PC-9 (cell line): ENCODE measurements around the gene CAPN3. TPM values are rescaled to one million over a fixed set of nuclear protein-coding genes. Genes with fewer than 3 reads are reported as not detected.

Experiments
- BruUV-seq: library from RNA; stranded (reverse); fragments of 400-500 nt; replicated peaks from 2 replicates; lab custom pipeline; 2021; lab: Mats Ljungman, UMichigan
- CTCF ChIA-PET: fragments of 300-600 bp; sonication (Branson Sonifier 250); formaldehyde crosslinking; loops from one replicate; lab custom pipeline; 2022; ENCODE audit warnings: antibody characterized with exemption; lab: Charles Lee
- POLR2A ChIA-PET: fragments of 300-600 bp; sonication (Branson Sonifier 250); formaldehyde crosslinking; loops from one replicate; lab custom pipeline; 2022; ENCODE audit warnings: antibody characterized with exemption; ENCODE audit not compliant: unreplicated experiment; lab: Charles Lee
- DNase-seq, 2 experiments: peaks; one replicate each; pipeline versions ENCODE4 v3.0.0 to v3.0.0-alpha.2; 2015 to 2022; ENCODE audit warnings: mixed read lengths in 1 of 2
- H2AFZ ChIP-seq: fragments of 200-600 bp; sonication (generic); 2 replicates; pipeline ENCODE4 v1.8.1; 2017; ENCODE audit warnings: antibody characterized with exemption
- H3F3A ChIP-seq: fragments of 200-600 bp; sonication (generic); 2 replicates; pipeline ENCODE4 v1.8.1; 2017; ENCODE audit warnings: antibody characterized with exemption, mild to moderate bottlenecking, low read depth; ENCODE audit not compliant: insufficient read depth
- H3K27ac ChIP-seq: fragments of 200-600 bp; sonication (generic); 2 replicates; pipeline ENCODE4 v1.6.1; 2016; ENCODE audit warnings: mixed run types
- H3K27me3 ChIP-seq: fragments of 200-600 bp; sonication (generic); 2 replicates; pipeline ENCODE4 v1.6.1; 2016; ENCODE audit warnings: low read depth, mixed run types; ENCODE audit not compliant: insufficient read depth
- H3K36me3 ChIP-seq: fragments of 200-600 bp; sonication (generic); 2 replicates; pipeline ENCODE4 v1.6.1; 2016; ENCODE audit warnings: low read depth, mixed run types
- H3K4me1 ChIP-seq: fragments of 200-600 bp; sonication (generic); replicated peaks from 2 replicates; pipeline ENCODE4 v1.6.1; 2016; ENCODE audit warnings: mixed run types; ENCODE audit not compliant: insufficient read depth
- H3K4me2 ChIP-seq: fragments of 200-600 bp; sonication (generic); 2 replicates; pipeline ENCODE4 v1.6.1; 2017; ENCODE audit warnings: mixed run types
- H3K4me3 ChIP-seq: fragments of 200-600 bp; sonication (generic); 2 replicates; pipeline ENCODE4 v1.6.1; 2016; ENCODE audit warnings: mixed run types
- H3K79me2 ChIP-seq: fragments of 200-600 bp; sonication (generic); 2 replicates; pipeline ENCODE4 v1.6.1; 2017; ENCODE audit warnings: low read depth, mixed run types
- H3K9me2 ChIP-seq: fragments of 200-600 bp; sonication (generic); 2 replicates; pipeline ENCODE4 v1.8.1; 2017; ENCODE audit warnings: mild to moderate bottlenecking; ENCODE audit not compliant: insufficient read depth
- H3K9me3 ChIP-seq: fragments of 200-600 bp; sonication (generic); 2 replicates; pipeline ENCODE4 v1.8.1; 2016; ENCODE audit warnings: low read depth; ENCODE audit not compliant: insufficient read depth
- H4K20me1 ChIP-seq: fragments of 200-600 bp; sonication (generic); 2 replicates; pipeline ENCODE4 v1.8.1; 2017; ENCODE audit not compliant: insufficient read depth
- EZH2 ChIP-seq: fragments of 200-600 bp; sonication (generic); IDR thresholded peaks from 2 replicates; pipeline ENCODE4 v1.8.0; 2017; ENCODE audit warnings: antibody characterized with exemption, low read depth
- intact Hi-C: fragments of 100-400 bp; cut with micrococcal nuclease; formaldehyde crosslinking; loops from one replicate; pipeline ENCODE4 v1.10.0; 2022; ENCODE audit not compliant: unreplicated experiment
- total RNA-seq: library from RNA; stranded (reverse); gene quantifications from 2 replicates; pipeline ENCODE4 v1.2.3, GENCODE V29; 2021
- TF ChIP-seq, protein P1 (sequence below): fragments of 200-600 bp; sonication (generic); conservative IDR thresholded peaks from 2 replicates; pipeline ENCODE4 v1.6.1; 2017; ENCODE audit warnings: mixed run types, antibody characterized with exemption, mild to moderate bottlenecking, moderate library complexity

The CAPN3 gene
- total RNA-seq, 1 experiment from 2014 or later = 0.50 TPM

- BruUV-seq = no TSS peak
- Histone ChIP-seq H3F3A (no peaks in the 10 kb centered on the region), H2AFZ (no peak overlapping the region), H3K27me3 (no peaks in the 10 kb centered on the region), H3K4me2 (no peak overlapping the region), H3K79me2 (no peaks in the 10 kb centered on the region), H3K9me3 (no peaks in the 10 kb centered on the region), H3K4me1 (no peaks in the 10 kb centered on the region), H3K36me3 (no peaks in the 10 kb centered on the region), H3K9me2 (no peaks in the 10 kb centered on the region), H3K4me3 (no peak overlapping the region), H4K20me1 (no peaks in the 10 kb centered on the region), H3K27ac (no peak overlapping the region)
- DNase-seq = no peak
- ChIA-PET POLR2A (no interaction called here), CTCF (no interaction called here)
- intact Hi-C loops = no loop called here
- TF ChIP-seq, protein P1, sequence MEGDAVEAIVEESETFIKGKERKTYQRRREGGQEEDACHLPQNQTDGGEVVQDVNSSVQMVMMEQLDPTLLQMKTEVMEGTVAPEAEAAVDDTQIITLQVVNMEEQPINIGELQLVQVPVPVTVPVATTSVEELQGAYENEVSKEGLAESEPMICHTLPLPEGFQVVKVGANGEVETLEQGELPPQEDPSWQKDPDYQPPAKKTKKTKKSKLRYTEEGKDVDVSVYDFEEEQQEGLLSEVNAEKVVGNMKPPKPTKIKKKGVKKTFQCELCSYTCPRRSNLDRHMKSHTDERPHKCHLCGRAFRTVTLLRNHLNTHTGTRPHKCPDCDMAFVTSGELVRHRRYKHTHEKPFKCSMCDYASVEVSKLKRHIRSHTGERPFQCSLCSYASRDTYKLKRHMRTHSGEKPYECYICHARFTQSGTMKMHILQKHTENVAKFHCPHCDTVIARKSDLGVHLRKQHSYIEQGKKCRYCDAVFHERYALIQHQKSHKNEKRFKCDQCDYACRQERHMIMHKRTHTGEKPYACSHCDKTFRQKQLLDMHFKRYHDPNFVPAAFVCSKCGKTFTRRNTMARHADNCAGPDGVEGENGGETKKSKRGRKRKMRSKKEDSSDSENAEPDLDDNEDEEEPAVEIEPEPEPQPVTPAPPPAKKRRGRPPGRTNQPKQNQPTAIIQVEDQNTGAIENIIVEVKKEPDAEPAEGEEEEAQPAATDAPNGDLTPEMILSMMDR = no peak
- TF ChIP-seq EZH2 = no peak
Observed at GRCh38 chr15:42359985-42360384, 684 bp downstream of the CAPN3 start.

DNA sequence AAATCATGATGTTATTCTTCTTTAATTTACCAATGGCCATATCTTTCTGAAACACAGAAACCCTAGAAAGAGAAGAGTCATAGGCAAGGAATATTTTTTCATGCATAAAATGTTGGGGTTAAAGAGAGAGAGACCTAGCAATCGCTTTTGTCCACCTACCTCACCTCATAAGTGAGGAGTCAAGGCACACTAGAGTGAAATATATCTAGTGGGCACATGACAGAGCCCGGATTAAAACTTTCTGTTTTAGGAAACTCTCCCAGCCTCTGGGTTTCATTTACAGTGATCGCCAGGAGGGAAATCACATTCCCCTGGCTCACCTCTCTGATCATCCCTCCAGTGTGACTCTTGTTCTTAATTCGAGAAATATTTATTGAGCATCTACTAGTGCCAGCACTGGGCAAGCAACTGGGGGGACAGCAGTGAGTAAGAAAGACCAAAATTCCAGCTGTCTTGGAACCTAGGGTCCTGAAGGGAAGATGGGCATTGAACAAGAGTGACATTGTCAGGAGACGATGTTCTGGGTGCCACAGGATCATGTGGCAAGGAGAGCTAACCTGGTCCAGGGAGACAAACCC is 1.3 kb downstream of the CAPN3 start:
- H3K4me3 ChIP-seq = no peak overlapping the region
- no peak overlapping the region for H3K27ac ChIP-seq
- H3K9me3 ChIP-seq = no peaks in the 10 kb centered on the region
- POLR2A ChIA-PET = no interaction called here
- no peaks in the 10 kb centered on the region for H3F3A ChIP-seq
- H3K36me3 ChIP-seq = no peaks in the 10 kb centered on the region
- no peak for DNase-seq
- H3K4me1 ChIP-seq = no peaks in the 10 kb centered on the region
- no peak overlapping the region for H3K4me2 ChIP-seq
- intact Hi-C loops = no loop called here
- no peaks in the 10 kb centered on the region for H3K27me3 ChIP-seq
- no peaks in the 10 kb centered on the region for H4K20me1 ChIP-seq
- H2AFZ ChIP-seq = no peak overlapping the region
- CTCF ChIA-PET = no interaction called here
- H3K9me2 ChIP-seq = no peaks in the 10 kb centered on the region
- TF ChIP-seq, protein P1 = no peak
- no peak for TF ChIP-seq EZH2
- no peaks in the 10 kb centered on the region for H3K79me2 ChIP-seq
- no TSS peak for BruUV-seq

- POLR2A ChIA-PET = no interaction called here
- H3K27ac ChIP-seq = no peak overlapping the region
Observed at GRCh38 chr15:42363487-42363886, 4.2 kb downstream of the CAPN3 start.

More at GRCh38 chr15:42363487-42363886, 4.2 kb downstream of the CAPN3 start:
- H3F3A ChIP-seq = no peaks in the 10 kb centered on the region
- CTCF ChIA-PET = no interaction called here
- H3K9me2 ChIP-seq = no peaks in the 10 kb centered on the region
- H4K20me1 ChIP-seq = no peaks in the 10 kb centered on the region
- H3K9me3 ChIP-seq = no peaks in the 10 kb centered on the region
- DNase-seq = no peak
- H3K4me3 ChIP-seq = no peak overlapping the region
- H2AFZ ChIP-seq = no peak overlapping the region
- no peak for TF ChIP-seq EZH2
- TF ChIP-seq, protein P1 = no peak
- H3K36me3 ChIP-seq = no peaks in the 10 kb centered on the region
- BruUV-seq = no TSS peak
- H3K4me2 ChIP-seq = no peak overlapping the region
- no peaks in the 10 kb centered on the region for H3K27me3 ChIP-seq
- intact Hi-C loops = no loop called here
- no peaks in the 10 kb centered on the region for H3K79me2 ChIP-seq
- no peaks in the 10 kb centered on the region for H3K4me1 ChIP-seq
